Activated naive CD8-positive, alpha-beta T cell (primary cell): ENCODE results near the gene TRPM1.
A peak's percentile ranks its signal among the peaks of the same experiment; 100 is the strongest.

Experiments used
- H3K27ac Mint-ChIP-seq: one replicate; pipeline ENCODE4 v1.8.0; 2021; ENCODE audit warnings: mixed read lengths
- H3K27me3 Mint-ChIP-seq: one replicate; pipeline ENCODE4 v1.8.0; 2021; ENCODE audit warnings: mixed read lengths
- H3K36me3 Mint-ChIP-seq: one replicate; pipeline ENCODE4 v1.8.0; 2021; ENCODE audit warnings: mixed read lengths
- H3K4me1 Mint-ChIP-seq: one replicate; pipeline ENCODE4 v1.8.0; 2021; ENCODE audit warnings: low read depth, mixed read lengths
- H3K4me3 Mint-ChIP-seq: one replicate; pipeline ENCODE4 v1.8.0; 2021; ENCODE audit warnings: mild to moderate bottlenecking, mixed read lengths
- H3K9me3 Mint-ChIP-seq: one replicate; pipeline ENCODE4 v1.8.0; 2021; ENCODE audit warnings: low read depth, mixed read lengths

The TRPM1 gene

DNA sequence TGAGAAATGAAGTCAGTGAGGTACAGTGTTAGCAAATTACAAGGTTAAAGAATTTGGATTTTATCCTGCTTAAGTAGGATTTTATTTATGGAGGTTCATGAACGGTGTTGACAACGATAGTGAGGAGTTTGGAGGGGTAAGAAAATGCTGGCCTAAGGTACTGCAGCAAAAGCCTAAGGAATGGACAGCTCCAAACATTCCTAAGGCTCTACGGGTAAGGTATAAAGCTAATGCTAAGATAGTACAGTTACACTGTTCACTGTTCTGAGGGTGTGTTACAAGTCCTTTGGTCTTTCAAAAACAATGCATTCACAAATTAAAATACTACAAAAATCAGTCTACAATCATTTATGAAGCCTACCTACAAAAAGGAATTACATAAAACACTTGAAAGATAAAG, 117.4 kb downstream of the TRPM1 start:
- no peaks in the 10 kb centered on the region for H3K27me3 Mint-ChIP-seq
- peaks cover 22% of the 10 kb centered on the region for H3K36me3 Mint-ChIP-seq
- no peak overlapping the region for H3K4me3 Mint-ChIP-seq
- H3K9me3 Mint-ChIP-seq = no peaks in the 10 kb centered on the region
- H3K27ac Mint-ChIP-seq = peak overlapping the region; percentile 7
- peaks cover 72% of the 10 kb centered on the region for H3K4me1 Mint-ChIP-seq

DNA sequence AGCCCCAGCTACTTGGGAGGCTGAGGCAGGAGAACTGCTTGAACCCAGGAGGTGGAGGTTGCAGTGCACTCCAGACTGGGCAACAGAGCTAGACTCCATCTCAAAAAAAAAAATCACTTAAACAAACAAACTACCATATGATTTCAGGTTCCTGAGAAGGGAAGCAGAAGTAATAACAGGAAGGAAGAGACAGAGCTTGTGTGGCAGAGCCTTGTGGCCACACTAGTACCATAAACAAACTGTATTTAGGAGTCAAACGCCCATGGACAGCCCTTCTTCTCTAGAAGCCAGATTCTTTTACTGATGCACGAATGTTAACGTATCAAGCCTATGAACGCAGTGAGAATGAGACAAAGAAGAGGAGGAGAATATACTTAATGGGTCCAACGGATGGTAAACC, 122.1 kb downstream of the TRPM1 start:
- no peak overlapping the region for H3K27ac Mint-ChIP-seq

DNA sequence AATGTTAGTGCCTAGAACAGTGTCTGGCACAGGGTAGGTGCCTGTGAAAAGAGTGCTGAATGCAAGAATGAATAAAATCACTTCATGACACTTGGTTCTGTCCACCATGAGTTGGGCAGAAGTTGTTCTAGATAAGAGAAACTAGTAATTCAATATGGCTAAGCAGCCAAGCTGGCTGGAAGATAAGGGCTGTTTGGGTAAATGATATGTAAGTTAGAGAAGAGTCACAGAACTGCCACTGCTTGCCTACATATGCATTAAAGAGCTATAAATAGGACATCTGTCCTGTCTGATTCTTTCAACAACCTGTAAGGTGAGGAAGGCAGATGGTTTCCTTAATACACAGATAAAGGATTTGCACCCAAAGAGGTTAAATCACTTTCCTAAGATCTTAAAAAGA, 123.2 kb downstream of the TRPM1 start:
- H3K4me3 Mint-ChIP-seq = no peak overlapping the region
- H3K4me1 Mint-ChIP-seq = peaks cover 50% of the 10 kb centered on the region
- H3K27ac Mint-ChIP-seq = no peak overlapping the region
- no peaks in the 10 kb centered on the region for H3K9me3 Mint-ChIP-seq
- H3K36me3 Mint-ChIP-seq = peaks cover 16% of the 10 kb centered on the region
- H3K27me3 Mint-ChIP-seq = no peaks in the 10 kb centered on the region

More for the DNA sequence above, 122.1 kb downstream of the TRPM1 start:
- H3K36me3 Mint-ChIP-seq = peaks cover 16% of the 10 kb centered on the region
- H3K27me3 Mint-ChIP-seq = no peaks in the 10 kb centered on the region
- H3K9me3 Mint-ChIP-seq = no peaks in the 10 kb centered on the region
- no peak overlapping the region for H3K4me3 Mint-ChIP-seq
- H3K4me1 Mint-ChIP-seq = peaks cover 57% of the 10 kb centered on the region

GRCh38 chr15:30974112-30974511, 127.4 kb downstream of the TRPM1 start:
- Mint-ChIP-seq H3K4me1 (peaks cover 47% of the 10 kb centered on the region), H3K36me3 (peaks cover 4% of the 10 kb centered on the region), H3K27ac (no peak overlapping the region)

DNA sequence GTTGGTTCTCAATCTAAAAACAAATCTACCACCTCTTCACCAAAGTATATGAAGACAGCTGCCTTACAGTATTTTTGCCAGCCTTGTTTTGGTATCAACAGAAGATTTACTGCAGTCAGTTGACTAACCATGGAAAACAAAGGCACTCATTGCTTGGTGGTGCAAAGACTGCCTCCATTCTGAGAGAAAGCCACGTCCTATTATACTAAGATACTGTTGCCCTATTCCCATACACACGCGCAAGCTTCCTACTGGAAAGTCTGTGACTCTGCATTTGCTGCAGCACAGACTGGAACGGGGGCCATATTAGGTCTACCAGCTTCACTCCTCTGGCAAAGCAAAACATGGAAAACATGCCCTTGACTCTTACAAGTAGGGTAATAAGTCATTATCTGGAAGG, 128.1 kb downstream of the TRPM1 start:
- H3K36me3 Mint-ChIP-seq = peaks cover 4% of the 10 kb centered on the region
- H3K9me3 Mint-ChIP-seq = no peaks in the 10 kb centered on the region
- no peak overlapping the region for H3K27ac Mint-ChIP-seq
- no peak overlapping the region for H3K4me3 Mint-ChIP-seq
- no peaks in the 10 kb centered on the region for H3K27me3 Mint-ChIP-seq
- peaks cover 44% of the 10 kb centered on the region for H3K4me1 Mint-ChIP-seq

More at GRCh38 chr15:30974112-30974511, 127.4 kb downstream of the TRPM1 start:
- Mint-ChIP-seq H3K27me3 (no peaks in the 10 kb centered on the region), H3K9me3 (no peaks in the 10 kb centered on the region), H3K4me3 (no peak overlapping the region)

GRCh38 chr15:30969724-30970123, 131.8 kb downstream of the TRPM1 start:
- Mint-ChIP-seq H3K36me3 (peaks cover 9% of the 10 kb centered on the region), H3K9me3 (no peaks in the 10 kb centered on the region), H3K27me3 (no peaks in the 10 kb centered on the region), H3K4me1 (peaks cover 38% of the 10 kb centered on the region), H3K27ac (no peak overlapping the region), H3K4me3 (no peak overlapping the region)

- Mint-ChIP-seq H3K4me3 (no peak overlapping the region), H3K27ac (peak overlapping the region; percentile 61), H3K4me1 (peaks cover 33% of the 10 kb centered on the region), H3K27me3 (no peaks in the 10 kb centered on the region), H3K36me3 (peaks cover 12% of the 10 kb centered on the region), H3K9me3 (no peaks in the 10 kb centered on the region)
Measured at GRCh38 chr15:30963681-30964080, 137.8 kb downstream of the TRPM1 start.

DNA sequence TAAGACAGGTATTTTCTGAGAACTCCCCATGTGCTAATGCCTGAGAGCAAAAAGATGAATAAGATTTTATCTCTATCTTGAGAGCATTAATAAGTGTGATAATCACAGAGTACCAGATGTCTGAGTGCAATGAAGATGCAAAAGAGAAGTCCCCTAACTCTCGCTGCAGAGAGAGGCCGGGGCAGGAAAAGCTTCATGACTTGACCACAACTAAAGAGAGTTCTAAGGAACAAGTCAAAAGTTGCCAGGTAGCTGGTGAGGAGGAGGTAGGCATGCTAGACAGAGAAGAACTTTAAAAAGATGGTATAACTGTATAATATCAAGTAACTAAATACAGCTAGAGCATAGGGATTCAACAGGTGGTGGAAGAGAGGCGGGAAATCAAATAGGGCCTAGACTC, 138.9 kb downstream of the TRPM1 start:
- Mint-ChIP-seq H3K4me3 (peak overlapping the region; percentile 51), H3K4me1 (peaks cover 30% of the 10 kb centered on the region), H3K27ac (peak overlapping the region; percentile 42), H3K9me3 (no peaks in the 10 kb centered on the region), H3K36me3 (peaks cover 18% of the 10 kb centered on the region), H3K27me3 (no peaks in the 10 kb centered on the region)

DNA sequence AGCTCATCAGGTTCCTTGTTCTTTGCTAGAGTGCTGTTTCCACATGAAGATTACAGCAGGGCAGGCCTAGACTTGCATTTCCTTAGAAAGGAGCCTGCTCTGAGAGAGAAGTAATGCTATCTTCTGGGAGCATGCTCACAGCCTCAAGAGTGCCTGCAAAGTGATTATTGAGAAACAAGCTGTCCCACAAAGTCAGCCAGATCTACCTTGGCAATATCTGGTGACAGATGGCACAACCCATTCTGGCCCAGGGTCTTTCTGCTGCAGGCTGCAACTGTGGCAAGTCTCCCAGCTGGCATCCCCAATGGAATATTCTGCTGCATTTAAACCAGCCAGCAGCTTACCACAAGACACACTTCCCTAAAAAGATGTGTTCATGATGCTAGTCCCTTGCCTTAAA, 139.4 kb downstream of the TRPM1 start:
- Mint-ChIP-seq H3K27ac (peak overlapping the region; percentile 42), H3K4me1 (peaks cover 27% of the 10 kb centered on the region), H3K36me3 (peaks cover 20% of the 10 kb centered on the region), H3K9me3 (no peaks in the 10 kb centered on the region), H3K4me3 (no peak overlapping the region), H3K27me3 (no peaks in the 10 kb centered on the region)

- Mint-ChIP-seq H3K4me3 (no peak overlapping the region), H3K4me1 (peaks cover 15% of the 10 kb centered on the region), H3K27me3 (no peaks in the 10 kb centered on the region), H3K36me3 (peaks cover 21% of the 10 kb centered on the region), H3K9me3 (no peaks in the 10 kb centered on the region), H3K27ac (peak overlapping the region; percentile 16)
Measured at GRCh38 chr15:30958219-30958618, 143.3 kb downstream of the TRPM1 start.

- peak overlapping the region; percentile 69 for H3K27ac Mint-ChIP-seq
- no peaks in the 10 kb centered on the region for H3K9me3 Mint-ChIP-seq
Measured at GRCh38 chr15:30956216-30957124, 145.1 kb downstream of the TRPM1 start.

GRCh38 chr15:30954674-30955073, 146.9 kb downstream of the TRPM1 start:
- Mint-ChIP-seq H3K27me3 (no peaks in the 10 kb centered on the region), H3K4me1 (peaks cover 2% of the 10 kb centered on the region), H3K36me3 (peaks cover 30% of the 10 kb centered on the region), H3K4me3 (no peak overlapping the region), H3K27ac (no peak overlapping the region), H3K9me3 (no peaks in the 10 kb centered on the region)

More at GRCh38 chr15:30956216-30957124, 145.1 kb downstream of the TRPM1 start:
- H3K4me1 Mint-ChIP-seq = peaks cover 2% of the 10 kb centered on the region
- no peaks in the 10 kb centered on the region for H3K27me3 Mint-ChIP-seq
- H3K4me3 Mint-ChIP-seq = no peak overlapping the region
- peaks cover 30% of the 10 kb centered on the region for H3K36me3 Mint-ChIP-seq

DNA sequence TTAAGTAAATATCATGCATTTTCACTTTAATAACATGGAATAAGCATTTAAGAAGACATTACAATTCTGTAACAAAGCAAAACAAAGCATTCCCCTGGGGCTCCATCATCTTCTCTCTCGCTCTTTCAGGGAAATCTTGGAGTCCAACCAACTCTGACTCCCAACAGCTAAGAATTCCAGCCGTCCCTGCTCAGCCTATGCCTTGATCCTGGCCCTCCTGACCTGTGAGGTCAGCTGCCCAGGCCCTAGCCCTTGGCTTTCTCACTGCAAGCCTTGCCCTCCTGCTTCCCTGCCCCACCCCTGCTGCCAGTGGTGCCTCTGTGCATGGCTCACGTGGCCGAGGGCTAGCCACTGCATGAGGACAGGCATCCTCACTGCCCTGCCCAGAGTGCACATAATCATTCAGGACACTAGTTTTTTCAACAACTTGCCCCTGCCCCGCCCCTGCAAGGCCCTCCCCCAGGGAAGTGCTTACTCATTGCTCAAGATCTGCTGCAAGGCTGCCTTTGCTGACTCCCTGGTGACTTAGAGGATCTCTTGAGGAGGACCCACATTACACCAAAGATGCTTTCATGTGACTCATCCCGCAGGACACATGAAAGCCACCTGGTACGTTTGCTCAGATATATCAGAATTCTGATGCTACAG, 147.7 kb downstream of the TRPM1 start:
- peaks cover 36% of the 10 kb centered on the region for H3K36me3 Mint-ChIP-seq
- no peak overlapping the region for H3K4me3 Mint-ChIP-seq
- H3K4me1 Mint-ChIP-seq = peaks cover 2% of the 10 kb centered on the region
- H3K9me3 Mint-ChIP-seq = no peaks in the 10 kb centered on the region
- H3K27ac Mint-ChIP-seq = peak overlapping the region; percentile 61
- H3K27me3 Mint-ChIP-seq = no peaks in the 10 kb centered on the region

- H3K27me3 Mint-ChIP-seq = no peaks in the 10 kb centered on the region
- peaks cover 36% of the 10 kb centered on the region for H3K36me3 Mint-ChIP-seq
- peaks cover 2% of the 10 kb centered on the region for H3K4me1 Mint-ChIP-seq
- no peaks in the 10 kb centered on the region for H3K9me3 Mint-ChIP-seq
- H3K4me3 Mint-ChIP-seq = no peak overlapping the region
- peak overlapping the region; percentile 34 for H3K27ac Mint-ChIP-seq
Measured at GRCh38 chr15:30953183-30953582, 148.3 kb downstream of the TRPM1 start.
